Memory B cell (primary cell): ENCODE measurements around the gene GTF2H1.

Source experiments
- ATAC-seq: fragments of 150-1000 bp; cut with Tn5 transposase; 2 replicates; pipeline ENCODE4 v1.10.0; 2021; ENCODE audit warnings: low read depth, mild to moderate bottlenecking, moderate library complexity
- DNase-seq, 2 donors: peaks; one replicate each; pipeline ENCODE4 v3.0.0; 2022; ENCODE audit warnings: low spot score in 2 of 2
- H3K27ac Mint-ChIP-seq: one replicate; pipeline ENCODE4 v1.8.0; 2022; ENCODE audit warnings: mild to moderate bottlenecking, moderate library complexity, mixed read lengths
- H3K27me3 Mint-ChIP-seq: one replicate; pipeline ENCODE4 v1.8.0; 2022; ENCODE audit warnings: mixed read lengths
- H3K36me3 Mint-ChIP-seq: one replicate; pipeline ENCODE4 v1.8.0; 2022; ENCODE audit warnings: mild to moderate bottlenecking, mixed read lengths
- H3K4me1 Mint-ChIP-seq: one replicate; pipeline ENCODE4 v1.8.0; 2022; ENCODE audit warnings: mixed read lengths
- H3K4me3 Mint-ChIP-seq: one replicate; pipeline ENCODE4 v1.8.0; 2022; ENCODE audit warnings: mild to moderate bottlenecking, moderate library complexity, mixed read lengths
- H3K9me3 Mint-ChIP-seq: one replicate; pipeline ENCODE4 v1.8.0; 2022; ENCODE audit warnings: mixed read lengths

Gene GTF2H1

GRCh38 chr11:18329196-18329870 lies 7.0 kb downstream of the GTF2H1 start:
- H3K4me1 Mint-ChIP-seq = peaks cover 28% of the 10 kb centered on the region
- H3K36me3 Mint-ChIP-seq = peaks cover 21% of the 10 kb centered on the region
- no peaks in the 10 kb centered on the region for H3K27me3 Mint-ChIP-seq
- DNase-seq (no peak), ATAC-seq (no peak)
- peak overlapping the region; percentile 2 for H3K4me3 Mint-ChIP-seq
- H3K9me3 Mint-ChIP-seq = no peaks in the 10 kb centered on the region
- H3K27ac Mint-ChIP-seq = peak overlapping the region; percentile 68

GRCh38 chr11:18330921-18331320 lies 8.6 kb downstream of the GTF2H1 start:
- no peak for ATAC-seq
- H3K27ac Mint-ChIP-seq = peak overlapping the region; percentile 56
- no peak for DNase-seq
- H3K27me3 Mint-ChIP-seq = no peaks in the 10 kb centered on the region
- peaks cover 16% of the 10 kb centered on the region for H3K4me1 Mint-ChIP-seq
- H3K36me3 Mint-ChIP-seq = peaks cover 22% of the 10 kb centered on the region
- no peak overlapping the region for H3K4me3 Mint-ChIP-seq
- no peaks in the 10 kb centered on the region for H3K9me3 Mint-ChIP-seq

- H3K4me1 Mint-ChIP-seq = peaks cover 16% of the 10 kb centered on the region
Measured at GRCh38 chr11:18332302-18332701, 9.9 kb downstream of the GTF2H1 start.

GRCh38 chr11:18332891-18333290 lies 10.5 kb downstream of the GTF2H1 start:
- Mint-ChIP-seq H3K27ac (no peak overlapping the region), H3K36me3 (peaks cover 25% of the 10 kb centered on the region), H3K4me1 (peaks cover 16% of the 10 kb centered on the region), H3K4me3 (no peak overlapping the region), H3K27me3 (no peaks in the 10 kb centered on the region), H3K9me3 (no peaks in the 10 kb centered on the region)
- no peak for DNase-seq
- no peak for ATAC-seq

More at GRCh38 chr11:18332302-18332701, 9.9 kb downstream of the GTF2H1 start:
- Mint-ChIP-seq H3K4me3 (peak overlapping the region; percentile 35), H3K36me3 (peaks cover 25% of the 10 kb centered on the region), H3K9me3 (no peaks in the 10 kb centered on the region), H3K27me3 (no peaks in the 10 kb centered on the region), H3K27ac (peak overlapping the region; percentile 74)
- ATAC-seq = peak; percentile 59
- no peak for DNase-seq

GRCh38 chr11:18347471-18348125 lies 25.2 kb downstream of the GTF2H1 start:
- Mint-ChIP-seq H3K27me3 (no peaks in the 10 kb centered on the region), H3K4me3 (no peak overlapping the region), H3K36me3 (peaks cover 27% of the 10 kb centered on the region), H3K9me3 (no peaks in the 10 kb centered on the region), H3K27ac (no peak overlapping the region), H3K4me1 (no peaks in the 10 kb centered on the region)
- no peak for ATAC-seq
- no peak for DNase-seq

GRCh38 chr11:18352581-18352980 lies 30.2 kb downstream of the GTF2H1 start:
- H3K4me3 Mint-ChIP-seq = no peak overlapping the region
- H3K4me1 Mint-ChIP-seq = no peaks in the 10 kb centered on the region
- DNase-seq (no peak), ATAC-seq (no peak)
- no peaks in the 10 kb centered on the region for H3K27me3 Mint-ChIP-seq
- peaks cover 27% of the 10 kb centered on the region for H3K36me3 Mint-ChIP-seq
- H3K9me3 Mint-ChIP-seq = no peaks in the 10 kb centered on the region
- no peak overlapping the region for H3K27ac Mint-ChIP-seq

- H3K36me3 Mint-ChIP-seq = peaks cover 23% of the 10 kb centered on the region
- no peak overlapping the region for H3K4me3 Mint-ChIP-seq
- ATAC-seq = no peak
- no peaks in the 10 kb centered on the region for H3K9me3 Mint-ChIP-seq
- H3K4me1 Mint-ChIP-seq = no peaks in the 10 kb centered on the region
- no peak overlapping the region for H3K27ac Mint-ChIP-seq
- H3K27me3 Mint-ChIP-seq = no peaks in the 10 kb centered on the region
- no peak for DNase-seq
Measured at GRCh38 chr11:18358646-18359045, 36.3 kb downstream of the GTF2H1 start.

- DNase-seq (no peak), ATAC-seq (no peak)
- Mint-ChIP-seq H3K36me3 (peaks cover 25% of the 10 kb centered on the region), H3K4me3 (no peak overlapping the region), H3K27me3 (no peaks in the 10 kb centered on the region), H3K27ac (no peak overlapping the region), H3K9me3 (no peaks in the 10 kb centered on the region), H3K4me1 (no peaks in the 10 kb centered on the region)
Measured at GRCh38 chr11:18361154-18361553, 38.8 kb downstream of the GTF2H1 start.

GRCh38 chr11:18364495-18365073 lies 42.2 kb downstream of the GTF2H1 start:
- Mint-ChIP-seq H3K4me3 (no peak overlapping the region), H3K27me3 (no peaks in the 10 kb centered on the region), H3K4me1 (no peaks in the 10 kb centered on the region), H3K27ac (no peak overlapping the region), H3K9me3 (no peaks in the 10 kb centered on the region), H3K36me3 (peaks cover 17% of the 10 kb centered on the region)
- no peak for DNase-seq
- no peak for ATAC-seq

- DNase-seq (no peak), ATAC-seq (no peak)
- H3K27me3 Mint-ChIP-seq = no peaks in the 10 kb centered on the region
- H3K27ac Mint-ChIP-seq = peak overlapping the region; percentile 39
- no peak overlapping the region for H3K4me3 Mint-ChIP-seq
- no peaks in the 10 kb centered on the region for H3K4me1 Mint-ChIP-seq
- no peaks in the 10 kb centered on the region for H3K9me3 Mint-ChIP-seq
- H3K36me3 Mint-ChIP-seq = peaks cover 17% of the 10 kb centered on the region
Measured at GRCh38 chr11:18365741-18366140, 43.4 kb downstream of the GTF2H1 start.

- ATAC-seq (no peak), DNase-seq (no peak)
- Mint-ChIP-seq H3K27me3 (no peaks in the 10 kb centered on the region), H3K4me3 (no peak overlapping the region), H3K4me1 (no peaks in the 10 kb centered on the region), H3K36me3 (peaks cover 17% of the 10 kb centered on the region), H3K27ac (peak overlapping the region; percentile 39), H3K9me3 (no peaks in the 10 kb centered on the region)
Measured at GRCh38 chr11:18366286-18366685, 43.9 kb downstream of the GTF2H1 start.

GRCh38 chr11:18367431-18367830 lies 45.1 kb downstream of the GTF2H1 start:
- no peak overlapping the region for H3K4me3 Mint-ChIP-seq
- no peaks in the 10 kb centered on the region for H3K4me1 Mint-ChIP-seq
- DNase-seq = no peak
- H3K27ac Mint-ChIP-seq = peak overlapping the region; percentile 0
- ATAC-seq = no peak
- peaks cover 15% of the 10 kb centered on the region for H3K36me3 Mint-ChIP-seq
- H3K9me3 Mint-ChIP-seq = no peaks in the 10 kb centered on the region
- no peaks in the 10 kb centered on the region for H3K27me3 Mint-ChIP-seq

GRCh38 chr11:18368221-18368620 lies 45.9 kb downstream of the GTF2H1 start:
- no peak for ATAC-seq
- peaks cover 15% of the 10 kb centered on the region for H3K36me3 Mint-ChIP-seq
- DNase-seq = no peak

GRCh38 chr11:18369398-18369797 lies 47.0 kb downstream of the GTF2H1 start:
- no peaks in the 10 kb centered on the region for H3K27me3 Mint-ChIP-seq
- H3K4me3 Mint-ChIP-seq = no peak overlapping the region
- no peak for ATAC-seq
- no peak for DNase-seq
- no peaks in the 10 kb centered on the region for H3K4me1 Mint-ChIP-seq
- H3K36me3 Mint-ChIP-seq = peaks cover 11% of the 10 kb centered on the region
- H3K9me3 Mint-ChIP-seq = no peaks in the 10 kb centered on the region
- H3K27ac Mint-ChIP-seq = no peak overlapping the region

More at GRCh38 chr11:18368221-18368620, 45.9 kb downstream of the GTF2H1 start:
- H3K27me3 Mint-ChIP-seq = no peaks in the 10 kb centered on the region
- H3K4me3 Mint-ChIP-seq = no peak overlapping the region
- H3K4me1 Mint-ChIP-seq = no peaks in the 10 kb centered on the region
- H3K9me3 Mint-ChIP-seq = no peaks in the 10 kb centered on the region
- peak overlapping the region; percentile 0 for H3K27ac Mint-ChIP-seq
